ENCODE measurements around the gene BTD.

The BTD gene

GRCh38 chr3:15562560-15562959 is 39.0 kb upstream of the BTD start:
- no peak overlapping the region for H3K4me3 ChIP-seq (ENCODE audit: low read length)
- TF ChIP-seq CTCF (conservative IDR thresholded peaks at IDR 0.05; ENCODE audit: low read length) = no peak
- no peak for DNase-seq (ENCODE audit: low read depth)

- no peak for DNase-seq (ENCODE audit: low read depth)
- TF ChIP-seq CTCF (conservative IDR thresholded peaks at IDR 0.05; ENCODE audit: low read length) = no peak
Measured at GRCh38 chr3:15563190-15563589, 38.4 kb upstream of the BTD start.

GRCh38 chr3:15572138-15572537 is 29.4 kb upstream of the BTD start:
- no peak for TF ChIP-seq CTCF (conservative IDR thresholded peaks at IDR 0.05; ENCODE audit: low read length)
- no peak for DNase-seq (ENCODE audit: low read depth)
- no peak overlapping the region for H3K4me3 ChIP-seq (ENCODE audit: low read length)

More at GRCh38 chr3:15563190-15563589, 38.4 kb upstream of the BTD start:
- H3K4me3 ChIP-seq (ENCODE audit: low read length) = no peak overlapping the region

GRCh38 chr3:15575446-15575845 is 26.1 kb upstream of the BTD start:
- no peak for DNase-seq (ENCODE audit: low read depth)
- no peak overlapping the region for H3K4me3 ChIP-seq (ENCODE audit: low read length)
- TF ChIP-seq CTCF (conservative IDR thresholded peaks at IDR 0.05; ENCODE audit: low read length) = no peak

GRCh38 chr3:15576475-15576874 is 25.1 kb upstream of the BTD start:
- no peak for TF ChIP-seq CTCF (conservative IDR thresholded peaks at IDR 0.05; ENCODE audit: low read length)
- no peak overlapping the region for H3K4me3 ChIP-seq (ENCODE audit: low read length)
- no peak for DNase-seq (ENCODE audit: low read depth)

GRCh38 chr3:15578289-15578867 is 23.2 kb upstream of the BTD start:
- H3K4me3 ChIP-seq (ENCODE audit: low read length) = no peak overlapping the region
- DNase-seq (ENCODE audit: low read depth) = no peak
- no peak for TF ChIP-seq CTCF (conservative IDR thresholded peaks at IDR 0.05; ENCODE audit: low read length)

GRCh38 chr3:15579051-15579450 is 22.5 kb upstream of the BTD start:
- TF ChIP-seq CTCF (conservative IDR thresholded peaks at IDR 0.05; ENCODE audit: low read length) = no peak
- DNase-seq (ENCODE audit: low read depth) = peak; percentile 17
- H3K4me3 ChIP-seq (ENCODE audit: low read length) = no peak overlapping the region

All from AG10803 (cell line).